AG04449 (cell line): ENCODE measurements around the gene RNASE12.

Experiments used
- CTCF ChIA-PET: fragments of 350-600 bp; formaldehyde crosslinking; extraction: SDS; loops from one replicate; lab custom pipeline; 2021; ENCODE audit warnings: antibody characterized with exemption; lab: Yijun Ruan, JAX
- POLR2A ChIA-PET: fragments of 400-600, 350-600 bp; formaldehyde crosslinking; extraction: SDS; loops from one replicate; lab custom pipeline; 2020; ENCODE audit warnings: antibody characterized with exemption, inconsistent platforms; lab: Yijun Ruan, JAX
- DNase-seq: peaks from one replicate; pipeline ENCODE4 v3.0.0-alpha.2; 2010; ENCODE audit warnings: low read depth, low spot score
- H3K4me3 ChIP-seq: 2 replicates; pipeline ENCODE4 v1.5.1; 2011; ENCODE audit warnings: low read depth, mild to moderate bottlenecking, control low read depth, low read length
- TF ChIP-seq, protein P1 (sequence below): IDR thresholded peaks from one replicate; pipeline ENCODE4 v1.5.1; 2011; ENCODE audit warnings: mild to moderate bottlenecking, moderate library complexity, low read length, control low read depth, inconsistent platforms; ENCODE audit not compliant: insufficient read depth; ENCODE audit errors: missing control alignments

RNASE12 gene

DNA sequence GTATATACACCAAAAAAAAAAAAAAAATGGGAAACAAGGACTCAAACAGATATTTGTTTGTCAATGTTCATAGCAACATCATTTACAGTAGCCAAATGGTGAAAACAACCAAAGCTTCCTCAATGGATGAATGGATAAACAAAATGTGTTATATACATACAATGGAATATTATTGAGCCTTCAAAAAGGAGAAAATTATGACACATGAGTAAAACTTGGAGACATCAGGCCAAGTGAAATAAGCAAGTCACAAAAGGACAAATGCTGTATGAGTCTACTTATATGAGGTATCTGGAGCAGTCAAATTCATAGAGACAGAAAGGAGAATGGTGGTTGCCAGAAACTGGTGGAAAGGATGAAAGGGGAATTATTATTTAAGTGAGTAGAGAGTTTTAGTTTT is 38.2 kb downstream of the RNASE12 start:
- no peak for DNase-seq
- POLR2A ChIA-PET: no interaction called here
- CTCF ChIA-PET: no interaction called here
- H3K4me3 ChIP-seq: no peak overlapping the region
- TF ChIP-seq, protein P1, sequence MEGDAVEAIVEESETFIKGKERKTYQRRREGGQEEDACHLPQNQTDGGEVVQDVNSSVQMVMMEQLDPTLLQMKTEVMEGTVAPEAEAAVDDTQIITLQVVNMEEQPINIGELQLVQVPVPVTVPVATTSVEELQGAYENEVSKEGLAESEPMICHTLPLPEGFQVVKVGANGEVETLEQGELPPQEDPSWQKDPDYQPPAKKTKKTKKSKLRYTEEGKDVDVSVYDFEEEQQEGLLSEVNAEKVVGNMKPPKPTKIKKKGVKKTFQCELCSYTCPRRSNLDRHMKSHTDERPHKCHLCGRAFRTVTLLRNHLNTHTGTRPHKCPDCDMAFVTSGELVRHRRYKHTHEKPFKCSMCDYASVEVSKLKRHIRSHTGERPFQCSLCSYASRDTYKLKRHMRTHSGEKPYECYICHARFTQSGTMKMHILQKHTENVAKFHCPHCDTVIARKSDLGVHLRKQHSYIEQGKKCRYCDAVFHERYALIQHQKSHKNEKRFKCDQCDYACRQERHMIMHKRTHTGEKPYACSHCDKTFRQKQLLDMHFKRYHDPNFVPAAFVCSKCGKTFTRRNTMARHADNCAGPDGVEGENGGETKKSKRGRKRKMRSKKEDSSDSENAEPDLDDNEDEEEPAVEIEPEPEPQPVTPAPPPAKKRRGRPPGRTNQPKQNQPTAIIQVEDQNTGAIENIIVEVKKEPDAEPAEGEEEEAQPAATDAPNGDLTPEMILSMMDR: no peak

- no peak for DNase-seq
- CTCF ChIA-PET: interaction anchor here (0.6 to 1.5 kb wide), 2 partner anchors 21 to 36 kb away, joined by 3 to 5 read pairs; no protein-coding TSS in a partner anchor
These were observed 39.6 kb downstream of the RNASE12 start for GRCh38 chr14:20551606-20552005.

GRCh38 chr14:20550926-20551325 is 40.2 kb downstream of the RNASE12 start:
- ChIA-PET CTCF (interaction anchor here (0.6 to 1.5 kb wide), 2 partner anchors 20 to 35 kb away, joined by 3 to 5 read pairs; no protein-coding TSS in a partner anchor), POLR2A (no interaction called here)
- H3K4me3 ChIP-seq: no peak overlapping the region
- TF ChIP-seq, protein P1: no peak
- no peak for DNase-seq

More at GRCh38 chr14:20551606-20552005, 39.6 kb downstream of the RNASE12 start:
- POLR2A ChIA-PET: no interaction called here
- TF ChIP-seq, protein P1: no peak
- H3K4me3 ChIP-seq: no peak overlapping the region

- no peak overlapping the region for H3K4me3 ChIP-seq
- ChIA-PET POLR2A (no interaction called here), CTCF (no interaction called here)
- TF ChIP-seq, protein P1: no peak
- DNase-seq: no peak
These were observed 42.6 kb downstream of the RNASE12 start for GRCh38 chr14:20548414-20549158.

- DNase-seq: no peak
- ChIA-PET POLR2A (no interaction called here), CTCF (interaction anchor here (1.2 kb wide), 1 partner anchor 16 kb away, joined by 5 read pairs; no protein-coding TSS in a partner anchor)
- TF ChIP-seq, protein P1: no peak
- H3K4me3 ChIP-seq: no peak overlapping the region
These were observed 44.3 kb downstream of the RNASE12 start for GRCh38 chr14:20546877-20547276.
